GM21390 (cell line): ENCODE measurements around the gene SORCS3.

Experiments
- ATAC-seq: cut with Tn5 transposase; IDR thresholded peaks from one replicate; pipeline ENCODE4 v1.9.1; 2021; ENCODE audit not compliant: unreplicated experiment

SORCS3 gene

GRCh38 chr10:104907521-104907920 is 266.4 kb downstream of the SORCS3 start:
- no peak for ATAC-seq

- no peak for ATAC-seq
Measured at GRCh38 chr10:104908581-104908980, 267.5 kb downstream of the SORCS3 start.

GRCh38 chr10:104910712-104911111 is 269.6 kb downstream of the SORCS3 start:
- ATAC-seq: no peak

GRCh38 chr10:104913390-104913789 is 272.3 kb downstream of the SORCS3 start:
- no peak for ATAC-seq

GRCh38 chr10:104920476-104920875 is 279.4 kb downstream of the SORCS3 start:
- no peak for ATAC-seq

- ATAC-seq: no peak
Measured at GRCh38 chr10:104921763-104922162, 280.7 kb downstream of the SORCS3 start.

GRCh38 chr10:104922810-104923209 is 281.7 kb downstream of the SORCS3 start:
- ATAC-seq: peak; percentile 63

- no peak for ATAC-seq
Measured at GRCh38 chr10:104923501-104923900, 282.4 kb downstream of the SORCS3 start.

- no peak for ATAC-seq
Measured at GRCh38 chr10:104924101-104924795, 283.2 kb downstream of the SORCS3 start.

- ATAC-seq: peak; percentile 58
Measured at GRCh38 chr10:104925232-104925851, 284.3 kb downstream of the SORCS3 start.

- no peak for ATAC-seq
Measured at GRCh38 chr10:104928734-104929133, 287.6 kb downstream of the SORCS3 start.

GRCh38 chr10:104931612-104932134 is 290.6 kb downstream of the SORCS3 start:
- ATAC-seq: no peak

- no peak for ATAC-seq
Measured at GRCh38 chr10:104935656-104936055, 294.6 kb downstream of the SORCS3 start.

GRCh38 chr10:104937567-104937966 is 296.5 kb downstream of the SORCS3 start:
- no peak for ATAC-seq

GRCh38 chr10:104938031-104938430 is 296.9 kb downstream of the SORCS3 start:
- ATAC-seq: no peak

- no peak for ATAC-seq
Measured at GRCh38 chr10:104941662-104942061, 300.6 kb downstream of the SORCS3 start.

- no peak for ATAC-seq
Measured at GRCh38 chr10:104947314-104947713, 306.2 kb downstream of the SORCS3 start.

- no peak for ATAC-seq
Measured at GRCh38 chr10:104957178-104957841, 316.2 kb downstream of the SORCS3 start.

- no peak for ATAC-seq
Measured at GRCh38 chr10:104966563-104967297, 325.6 kb downstream of the SORCS3 start.

- no peak for ATAC-seq
Measured at GRCh38 chr10:104980368-104980767, 339.3 kb downstream of the SORCS3 start.

GRCh38 chr10:104981995-104982394 is 340.9 kb downstream of the SORCS3 start:
- ATAC-seq: no peak
